GM19328 (cell line): Measurements from ENCODE around the gene ARSK.

Experiments
- ATAC-seq: cut with Tn5 transposase; IDR thresholded peaks from one replicate; pipeline ENCODE4 v1.9.1; 2021; ENCODE audit warnings: mild to moderate bottlenecking, moderate library complexity; ENCODE audit not compliant: unreplicated experiment

ARSK gene

GRCh38 chr5:95554647-95555548 is at the start of gene ARSK, which contains the start of gene SKIC3:
Gene ARSK, plus strand, starts transcription at chr5:95555101. Its CDS starts 178 bp downstream, at chr5:95555279.
Gene SKIC3, minus strand, starts transcription at chr5:95554977. Its CDS starts 7,827 bp downstream, at chr5:95547150.
- ATAC-seq: peak; percentile 86

DNA sequence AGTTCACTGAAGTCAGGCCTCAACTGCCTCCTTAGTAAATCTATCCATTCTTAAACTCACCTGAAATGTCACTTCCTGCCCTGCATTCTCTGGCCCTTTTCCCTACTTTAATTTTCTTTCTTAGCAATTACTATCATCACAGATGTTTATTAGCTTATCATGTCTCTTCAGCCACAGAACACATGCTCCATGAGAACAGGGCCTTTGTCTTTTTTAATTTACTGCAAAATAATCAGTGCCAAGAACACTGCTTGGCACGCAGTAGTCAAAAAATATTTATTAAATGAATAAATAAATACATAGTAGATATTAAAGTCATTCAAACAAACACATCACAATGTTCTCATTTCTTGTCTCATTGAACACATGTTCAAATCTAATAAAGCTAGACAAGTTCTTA is 46.4 kb upstream of the ARSK start:
- ATAC-seq: no peak

DNA sequence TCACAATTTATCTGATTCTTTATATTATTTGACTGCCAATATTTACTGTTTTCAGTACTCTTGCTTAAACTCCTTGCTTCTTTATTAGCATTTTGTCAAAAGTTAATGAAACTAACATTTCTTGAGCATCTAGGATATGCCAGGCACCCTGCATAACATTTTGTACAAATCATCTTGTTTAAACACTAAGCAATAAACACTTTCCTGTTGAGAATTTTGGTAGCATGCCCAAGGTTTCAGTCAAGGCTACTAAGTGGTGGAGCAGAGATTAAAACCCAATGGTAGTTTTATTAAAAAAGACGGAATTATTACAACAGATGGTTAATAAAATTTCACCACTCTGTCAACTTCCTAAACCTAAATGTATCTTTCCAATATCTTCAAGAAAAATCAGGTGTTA is 43.3 kb upstream of the ARSK start:
- ATAC-seq: no peak

GRCh38 chr5:95518417-95518816 is 36.5 kb upstream of the ARSK start:
- ATAC-seq: no peak

DNA sequence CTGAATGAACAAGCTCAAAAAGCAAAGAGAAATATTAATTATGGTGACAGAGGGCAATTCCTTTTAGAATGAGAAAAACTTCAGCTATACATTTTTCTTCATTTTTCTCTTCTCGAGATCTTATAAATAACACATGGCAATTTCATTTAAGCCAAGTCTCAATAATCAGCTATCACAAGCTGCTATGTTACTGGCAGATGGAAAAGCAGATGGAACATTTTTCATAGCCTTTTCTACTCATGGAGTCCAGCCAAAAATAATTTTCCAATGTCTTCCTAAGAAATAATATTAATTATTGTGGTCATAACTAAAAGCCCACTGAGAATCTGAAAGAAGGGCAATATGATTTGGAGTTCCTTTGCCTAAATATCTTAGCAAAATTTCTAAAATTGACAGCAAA is 35.8 kb upstream of the ARSK start:
- no peak for ATAC-seq

DNA sequence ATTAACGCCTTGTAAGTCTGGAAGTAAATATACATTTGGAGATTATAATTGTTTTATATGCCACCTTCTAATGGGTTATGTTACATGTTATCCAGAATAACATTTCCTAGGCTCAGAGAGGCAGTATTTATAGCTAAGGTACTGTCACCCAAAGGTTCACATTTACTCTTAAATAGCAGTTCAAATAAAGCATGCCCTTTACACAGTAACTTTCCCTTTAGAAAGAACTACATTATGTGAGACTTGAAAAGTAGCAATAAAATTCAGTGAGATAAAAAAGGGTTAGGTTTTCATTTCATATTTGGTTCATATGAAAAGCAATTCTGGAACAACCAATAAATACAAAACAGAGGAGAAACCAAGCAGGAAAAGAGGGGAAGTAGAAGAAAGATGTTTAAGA is 35.2 kb upstream of the ARSK start:
- ATAC-seq: no peak

GRCh38 chr5:95520206-95520605 is 34.7 kb upstream of the ARSK start:
- no peak for ATAC-seq

- no peak for ATAC-seq
Observed at GRCh38 chr5:95524423-95524822, 30.5 kb upstream of the ARSK start.

DNA sequence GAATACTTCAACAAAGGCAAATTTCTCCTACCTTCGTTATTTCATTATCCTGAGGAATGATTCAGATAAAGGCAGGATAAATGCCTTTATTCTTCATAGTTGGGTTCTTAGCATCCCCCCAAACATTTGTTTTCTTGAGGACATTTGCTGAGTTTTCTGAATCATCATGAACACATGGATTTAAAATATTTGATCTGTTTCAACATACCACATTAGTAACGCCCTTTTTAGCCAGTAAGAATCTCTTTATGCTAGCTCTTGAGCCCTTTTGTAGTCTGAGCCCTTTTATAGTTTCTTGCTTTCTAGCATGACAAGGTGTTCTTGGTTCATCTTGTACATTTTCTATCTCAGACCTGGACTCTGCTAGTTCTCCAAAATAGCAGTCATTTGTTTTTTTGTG is 28.0 kb upstream of the ARSK start:
- no peak for ATAC-seq

DNA sequence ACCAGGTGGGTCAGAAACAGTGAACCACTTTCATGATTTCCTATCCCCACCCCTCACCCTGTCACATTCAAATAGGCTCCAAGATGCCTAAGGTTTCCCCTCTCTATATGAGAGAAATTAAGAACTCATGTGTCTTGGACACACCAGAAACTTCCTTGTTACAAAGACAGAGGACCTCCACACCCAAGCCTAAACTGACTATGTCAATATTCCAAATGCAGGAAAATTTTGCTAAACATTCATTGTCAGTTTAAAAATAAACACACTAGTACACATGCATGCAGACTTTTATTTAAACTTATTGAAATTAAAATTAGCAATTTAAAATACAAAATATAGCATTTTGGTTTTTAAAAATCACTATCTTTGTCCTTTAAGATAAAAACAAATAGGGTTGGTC is 26.3 kb upstream of the ARSK start:
- ATAC-seq: no peak

- no peak for ATAC-seq
Observed at GRCh38 chr5:95530416-95530815, 24.5 kb upstream of the ARSK start.

DNA sequence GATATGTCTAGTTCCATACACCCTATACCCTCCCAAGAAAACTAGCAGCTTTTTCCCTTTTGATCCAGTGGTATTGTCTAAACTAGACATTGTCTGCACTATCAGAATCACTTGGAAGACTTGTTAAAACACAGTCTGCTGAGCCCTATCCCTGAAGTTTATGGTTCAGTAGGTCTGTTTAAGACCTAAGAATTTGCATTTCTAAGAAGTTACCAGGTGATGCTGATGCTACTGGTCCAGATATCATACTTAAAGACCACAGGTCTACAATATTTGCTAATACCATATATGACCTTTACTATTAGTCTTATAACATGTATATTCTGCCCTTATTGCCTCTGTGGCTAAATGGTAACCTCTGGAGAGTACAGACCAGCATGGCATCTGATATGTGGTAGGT is 23.4 kb upstream of the ARSK start:
- no peak for ATAC-seq

GRCh38 chr5:95532415-95532814 is 22.5 kb upstream of the ARSK start:
- ATAC-seq: no peak

GRCh38 chr5:95533106-95533505 is 21.8 kb upstream of the ARSK start:
- no peak for ATAC-seq

- no peak for ATAC-seq
Observed at GRCh38 chr5:95533761-95534160, 21.1 kb upstream of the ARSK start.

- ATAC-seq: no peak
Observed at GRCh38 chr5:95537501-95537900, 17.4 kb upstream of the ARSK start.

DNA sequence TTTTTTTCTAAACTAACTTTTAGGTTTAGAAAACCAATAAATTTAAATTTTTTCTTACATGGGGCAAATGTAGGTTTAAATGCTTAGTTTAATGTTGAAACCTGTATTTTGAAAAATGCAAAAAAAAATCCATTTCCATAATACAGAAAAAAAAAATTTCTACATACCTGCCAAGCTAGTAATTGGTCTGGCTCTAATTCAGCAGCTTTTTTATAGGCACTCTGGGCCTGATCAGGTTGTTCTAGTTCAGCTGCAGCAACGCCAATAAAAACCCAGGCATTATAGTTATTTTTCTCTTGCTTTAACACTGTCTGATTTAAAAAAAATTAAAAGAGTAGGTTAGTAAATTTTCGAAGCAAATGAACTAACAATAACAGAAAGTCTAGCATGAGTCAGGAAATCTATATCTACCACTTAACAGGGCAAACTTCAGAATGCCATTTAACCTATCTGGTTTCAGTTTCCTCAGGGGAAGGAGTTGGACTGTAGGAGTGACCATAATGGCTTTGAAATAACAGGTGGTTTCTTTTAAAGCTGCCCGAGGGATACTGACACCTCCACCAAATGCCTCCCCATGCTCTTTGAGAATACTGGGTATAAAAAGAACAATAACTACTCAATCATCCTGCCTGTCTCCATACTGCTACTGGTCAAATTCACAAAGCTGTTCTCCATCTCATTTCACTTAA is 11.7 kb upstream of the ARSK start:
- ATAC-seq: no peak

GRCh38 chr5:95549030-95549429 is 5.9 kb upstream of the ARSK start:
- ATAC-seq: no peak

- peak; percentile 19 for ATAC-seq
Observed at GRCh38 chr5:95554331-95554646, 612 bp upstream of the ARSK start.

- ATAC-seq: no peak
Observed at GRCh38 chr5:95555553-95555952, 652 bp downstream of the ARSK start.

GRCh38 chr5:95557841-95558240 is 2.9 kb downstream of the ARSK start:
- no peak for ATAC-seq

GRCh38 chr5:95562282-95562681 is 7.4 kb downstream of the ARSK start:
- ATAC-seq: no peak
